PC-3 (cell line): Measurements from ENCODE around the gene CCDC30. TPM values are rescaled to one million over a fixed set of nuclear protein-coding genes. Genes with fewer than 3 reads are reported as not detected.

ENCODE experiments used
- ATAC-seq: fragments of 200-7000 bp; cut with Tn5 transposase; 2 replicates; pipeline ENCODE4 v1.9.1; 2020; ENCODE audit warnings: mild to moderate bottlenecking, moderate library complexity
- BruUV-seq: library from RNA; stranded (reverse); fragments of 400-500 nt; replicated peaks from 2 replicates; lab custom pipeline; 2021; lab: Mats Ljungman, UMichigan
- CTCF ChIA-PET: fragments of 300-600 bp; sonication (Branson Sonifier 250); formaldehyde crosslinking; loops from one replicate; lab custom pipeline; 2022; ENCODE audit warnings: antibody characterized with exemption; lab: Charles Lee
- POLR2A ChIA-PET: fragments of 300-600 bp; sonication (Branson Sonifier 250); formaldehyde crosslinking; loops from one replicate; lab custom pipeline; 2022; ENCODE audit warnings: antibody characterized with exemption; ENCODE audit not compliant: unreplicated experiment; lab: Charles Lee
- DNase-seq: peaks from one replicate; pipeline ENCODE4 v3.0.0-alpha.2; 2015
- H2AFZ ChIP-seq: fragments of 300-600 bp; sonication (generic); 2 replicates; pipeline ENCODE4 v1.6.0; 2016; ENCODE audit warnings: antibody characterized with exemption, low read length
- H3F3A ChIP-seq: fragments of 300-600 bp; sonication (generic); one replicate; pipeline ENCODE4 v1.6.0; 2017; ENCODE audit warnings: antibody characterized with exemption, low read length, control low read depth, mild to moderate bottlenecking; ENCODE audit not compliant: unreplicated experiment
- H3K27ac ChIP-seq: fragments of 300-600 bp; sonication (generic); 2 replicates; pipeline ENCODE4 v1.5.1; 2016; ENCODE audit warnings: mild to moderate bottlenecking, low read length
- H3K27me3 ChIP-seq: fragments of 300-600 bp; sonication (generic); 2 replicates; pipeline ENCODE4 v1.6.1; 2016; ENCODE audit warnings: low read length, mixed read lengths
- H3K36me3 ChIP-seq: fragments of 300-600 bp; sonication (generic); 2 replicates; pipeline ENCODE4 v1.6.1; 2016; ENCODE audit warnings: low read depth, mixed run types, low read length, mixed read lengths
- H3K4me1 ChIP-seq: fragments of 300-600 bp; sonication (generic); 2 replicates; pipeline ENCODE4 v1.5.1; 2016; ENCODE audit warnings: low read length; ENCODE audit not compliant: insufficient read depth
- H3K4me2 ChIP-seq: fragments of 300-600 bp; sonication (generic); 2 replicates; pipeline ENCODE4 v1.6.0; 2016; ENCODE audit warnings: low read length
- H3K4me3 ChIP-seq: fragments of 300-600 bp; sonication (generic); 2 replicates; pipeline ENCODE4 v1.5.1; 2016; ENCODE audit warnings: mild to moderate bottlenecking, low read length, mixed read lengths
- H3K79me2 ChIP-seq: fragments of 300-600 bp; sonication (generic); 2 replicates; pipeline ENCODE4 v1.6.1; 2017; ENCODE audit warnings: low read length, mixed read lengths
- H3K9ac ChIP-seq: fragments of 300-600 bp; sonication (generic); 2 replicates; pipeline ENCODE4 v1.6.0; 2016; ENCODE audit warnings: mild to moderate bottlenecking, low read length
- H3K9me2 ChIP-seq: fragments of 300-600 bp; sonication (generic); replicated peaks from 2 replicates; pipeline ENCODE4 v1.6.1; 2016; ENCODE audit warnings: mixed run types, low read length, mixed read lengths
- H3K9me3 ChIP-seq: fragments of 300-600 bp; sonication (generic); 2 replicates; pipeline ENCODE4 v1.6.1; 2016; ENCODE audit warnings: low read length, mixed read lengths
- H4K20me1 ChIP-seq: fragments of 300-600 bp; sonication (generic); 2 replicates; pipeline ENCODE4 v1.6.1; 2016; ENCODE audit warnings: low read length, mixed read lengths
- CTCF ChIP-seq: fragments of 300-600 bp; sonication (generic); conservative IDR thresholded peaks from 2 replicates; pipeline ENCODE4 v1.5.1; 2017; ENCODE audit warnings: antibody characterized with exemption, low read depth, mild to moderate bottlenecking, low read length
- EZH2 ChIP-seq: fragments of 300-600 bp; sonication (generic); IDR thresholded peaks from one replicate; pipeline ENCODE4 v1.6.1; 2017; ENCODE audit warnings: antibody characterized with exemption, mild to moderate bottlenecking, low read length; ENCODE audit not compliant: unreplicated experiment
- EZH2phosphoT487 ChIP-seq: fragments of 300-600 bp; sonication (generic); IDR thresholded peaks from 2 replicates; pipeline ENCODE4 v1.6.1; 2018; ENCODE audit warnings: mild to moderate bottlenecking, antibody characterized with exemption, low read length, borderline replicate concordance
- intact Hi-C: fragments of 100-400 bp; cut with micrococcal nuclease; formaldehyde crosslinking; loops from 2 replicates; pipeline ENCODE4 v1.9.0; 2023
- total RNA-seq: library from RNA; depleted of rRNA; stranded (reverse); fragments of >200 nt; gene quantifications from 2 replicates; pipeline ENCODE4 v1.2.3, GENCODE V29; 2014

CCDC30 gene
- total RNA-seq, 1 experiment from 2014 or later: 0.58 TPM

GRCh38 chr1:42587753-42588152 lies 124.7 kb downstream of the CCDC30 start:
- no peaks in the 10 kb centered on the region for H3F3A ChIP-seq
- H3K27me3 ChIP-seq: no peaks in the 10 kb centered on the region
- no peak overlapping the region for H3K27ac ChIP-seq
- no peaks in the 10 kb centered on the region for H3K36me3 ChIP-seq
- no peak overlapping the region for H3K9ac ChIP-seq
- no peaks in the 10 kb centered on the region for H4K20me1 ChIP-seq
- no peaks in the 10 kb centered on the region for H3K9me2 ChIP-seq
- H3K4me3 ChIP-seq: no peak overlapping the region
- DNase-seq (no peak), ATAC-seq (no peak)
- no peak overlapping the region for H2AFZ ChIP-seq
- H3K4me1 ChIP-seq: no peaks in the 10 kb centered on the region
- no TSS peak for BruUV-seq
- POLR2A ChIA-PET: no interaction called here
- H3K4me2 ChIP-seq: no peak overlapping the region
- H3K9me3 ChIP-seq: peaks cover 14% of the 10 kb centered on the region; the same call in 1 of the 2 replicates
- intact Hi-C loops: no loop called here
- H3K79me2 ChIP-seq: no peaks in the 10 kb centered on the region
- CTCF ChIA-PET: no interaction called here
- TF ChIP-seq EZH2phosphoT487 (no peak), CTCF (no peak), EZH2 (no peak)

GRCh38 chr1:42592811-42593210 lies 129.7 kb downstream of the CCDC30 start:
- H3K4me2 ChIP-seq: no peak overlapping the region
- no peaks in the 10 kb centered on the region for H3F3A ChIP-seq
- no peaks in the 10 kb centered on the region for H4K20me1 ChIP-seq
- BruUV-seq: no TSS peak
- POLR2A ChIA-PET: no interaction called here
- DNase-seq (no peak), ATAC-seq (no peak)
- no peak overlapping the region for H3K27ac ChIP-seq
- no peaks in the 10 kb centered on the region for H3K79me2 ChIP-seq
- intact Hi-C loops: no loop called here
- no peak overlapping the region for H3K9ac ChIP-seq
- H3K4me1 ChIP-seq: no peaks in the 10 kb centered on the region
- no peak overlapping the region for H3K4me3 ChIP-seq
- peaks cover 5% of the 10 kb centered on the region; the same call in 1 of the 2 replicates for H3K9me3 ChIP-seq
- CTCF ChIA-PET: no interaction called here
- H3K9me2 ChIP-seq: no peaks in the 10 kb centered on the region
- no peak for TF ChIP-seq CTCF
- no peak for TF ChIP-seq EZH2
- TF ChIP-seq EZH2phosphoT487: no peak
- no peak overlapping the region for H2AFZ ChIP-seq
- H3K36me3 ChIP-seq: no peaks in the 10 kb centered on the region
- H3K27me3 ChIP-seq: no peaks in the 10 kb centered on the region; the same call in 1 of the 2 replicates

GRCh38 chr1:42593486-42594100 lies 130.5 kb downstream of the CCDC30 start:
- H3K27ac ChIP-seq: no peak overlapping the region
- no TSS peak for BruUV-seq
- H3K79me2 ChIP-seq: no peaks in the 10 kb centered on the region
- H3F3A ChIP-seq: no peaks in the 10 kb centered on the region
- no peak overlapping the region for H3K4me2 ChIP-seq
- no peak for TF ChIP-seq EZH2phosphoT487
- TF ChIP-seq CTCF: no peak
- no peak for TF ChIP-seq EZH2
- H3K4me3 ChIP-seq: no peak overlapping the region
- no peaks in the 10 kb centered on the region; the same call in 1 of the 2 replicates for H3K9me3 ChIP-seq
- H3K4me1 ChIP-seq: no peaks in the 10 kb centered on the region
- ChIA-PET POLR2A (no interaction called here), CTCF (no interaction called here)
- intact Hi-C loops: no loop called here
- H3K36me3 ChIP-seq: no peaks in the 10 kb centered on the region
- H3K27me3 ChIP-seq: no peaks in the 10 kb centered on the region; the same call in 1 of the 2 replicates
- no peak for ATAC-seq
- DNase-seq: no peak
- no peak overlapping the region for H2AFZ ChIP-seq
- no peaks in the 10 kb centered on the region for H4K20me1 ChIP-seq
- H3K9me2 ChIP-seq: no peaks in the 10 kb centered on the region
- H3K9ac ChIP-seq: no peak overlapping the region
